Thyroid gland (tissue), 4 donors: ENCODE data around the gene TTBK2.

Experiments used
- CTCF ChIP-seq, 6 experiments: fragments of 200-600 bp in 3 of 6; fragments of 450-650 bp in 3 of 6; sonication (generic) in 3 of 6; IDR thresholded peaks; one replicate each; pipeline ENCODE4 v1.5.1; 2016 to 2019; ENCODE audit warnings: antibody characterized with exemption in 6 of 6, mild to moderate bottlenecking in 2 of 6, inconsistent platforms in 1 of 6, moderate library complexity in 1 of 6
- POLR2A ChIP-seq, 2 donors: fragments of 450-650 bp; IDR thresholded peaks; one replicate each; pipeline ENCODE4 v1.6.1; 2017; ENCODE audit warnings: antibody characterized with exemption in 2 of 2, mild to moderate bottlenecking in 2 of 2, moderate library complexity in 1 of 2

- no peak for TF ChIP-seq CTCF (IDR thresholded peaks at IDR 0.05)
- TF ChIP-seq POLR2A (IDR thresholded peaks at IDR 0.05): no peak
These were observed 118.4 kb downstream of the TTBK2 start for GRCh38 chr15:42802168-42802567.
